Right hindlimb (tissue), 1 donor: ENCODE measurements around the gene EBF3.

ENCODE experiments used
- DNase-seq: peaks from one replicate; pipeline ENCODE4 v3.0.0-alpha.2; 2018

Gene EBF3

GRCh38 chr10:129790715-129791446, 173.2 kb downstream of the EBF3 start:
- peak; percentile 35 for DNase-seq

GRCh38 chr10:129788215-129788614, 175.9 kb downstream of the EBF3 start:
- peak; percentile 67 for DNase-seq

- no peak for DNase-seq
Measured at GRCh38 chr10:129787557-129787956, 176.5 kb downstream of the EBF3 start.

GRCh38 chr10:129786216-129786615, 177.9 kb downstream of the EBF3 start:
- DNase-seq = no peak

GRCh38 chr10:129785536-129785981, 178.5 kb downstream of the EBF3 start:
- no peak for DNase-seq
